ENCODE measurements around the gene SMIM1.

SMIM1 gene

GRCh38 chr1:3741566-3742438 lies 30.7 kb upstream of the SMIM1 start:
- Histone ChIP-seq H3K4me3 (ENCODE audit: low read length) (no peak overlapping the region), H3K9ac (ENCODE audit: low read length) (no peak overlapping the region), H3K4me1 (ENCODE audit: control insufficient read depth, insufficient read depth, low read length) (peaks cover 5% of the 10 kb centered on the region), H3K9me3 (ENCODE audit: control insufficient read depth, low read length) (no peaks in the 10 kb centered on the region), H3K36me3 (ENCODE audit: control insufficient read depth, insufficient read depth, low read length) (no peaks in the 10 kb centered on the region), H3K27me3 (ENCODE audit: control insufficient read depth, insufficient read depth, low read length) (no peaks in the 10 kb centered on the region)

GRCh38 chr1:3742439-3743298 lies 29.9 kb upstream of the SMIM1 start:
- peaks cover 7% of the 10 kb centered on the region for H3K4me1 ChIP-seq (ENCODE audit: control insufficient read depth, insufficient read depth, low read length)
- no peaks in the 10 kb centered on the region for H3K9me3 ChIP-seq (ENCODE audit: control insufficient read depth, low read length)
- no peak overlapping the region for H3K9ac ChIP-seq (ENCODE audit: low read length)
- no peaks in the 10 kb centered on the region for H3K27me3 ChIP-seq (ENCODE audit: control insufficient read depth, insufficient read depth, low read length)
- H3K36me3 ChIP-seq (ENCODE audit: control insufficient read depth, insufficient read depth, low read length): no peaks in the 10 kb centered on the region
- H3K4me3 ChIP-seq (ENCODE audit: low read length): no peak overlapping the region

GRCh38 chr1:3743421-3743820 lies 29.1 kb upstream of the SMIM1 start:
- H3K9ac ChIP-seq (ENCODE audit: low read length): no peak overlapping the region
- H3K4me1 ChIP-seq (ENCODE audit: control insufficient read depth, insufficient read depth, low read length): peaks cover 11% of the 10 kb centered on the region
- H3K36me3 ChIP-seq (ENCODE audit: control insufficient read depth, insufficient read depth, low read length): no peaks in the 10 kb centered on the region
- H3K27me3 ChIP-seq (ENCODE audit: control insufficient read depth, insufficient read depth, low read length): no peaks in the 10 kb centered on the region
- no peak overlapping the region for H3K4me3 ChIP-seq (ENCODE audit: low read length)
- no peaks in the 10 kb centered on the region for H3K9me3 ChIP-seq (ENCODE audit: control insufficient read depth, low read length)

GRCh38 chr1:3743826-3744225 lies 28.7 kb upstream of the SMIM1 start:
- Histone ChIP-seq H3K36me3 (ENCODE audit: control insufficient read depth, insufficient read depth, low read length) (no peaks in the 10 kb centered on the region), H3K4me1 (ENCODE audit: control insufficient read depth, insufficient read depth, low read length) (peaks cover 11% of the 10 kb centered on the region), H3K27me3 (ENCODE audit: control insufficient read depth, insufficient read depth, low read length) (no peaks in the 10 kb centered on the region), H3K9ac (ENCODE audit: low read length) (no peak overlapping the region), H3K9me3 (ENCODE audit: control insufficient read depth, low read length) (no peaks in the 10 kb centered on the region), H3K4me3 (ENCODE audit: low read length) (no peak overlapping the region)

- Histone ChIP-seq H3K27me3 (ENCODE audit: control insufficient read depth, insufficient read depth, low read length) (no peaks in the 10 kb centered on the region), H3K9me3 (ENCODE audit: control insufficient read depth, low read length) (no peaks in the 10 kb centered on the region), H3K36me3 (ENCODE audit: control insufficient read depth, insufficient read depth, low read length) (no peaks in the 10 kb centered on the region), H3K4me1 (ENCODE audit: control insufficient read depth, insufficient read depth, low read length) (peaks cover 11% of the 10 kb centered on the region), H3K4me3 (ENCODE audit: low read length) (no peak overlapping the region), H3K9ac (ENCODE audit: low read length) (no peak overlapping the region)
Measured at GRCh38 chr1:3744646-3745045, 27.9 kb upstream of the SMIM1 start.

GRCh38 chr1:3745071-3745470 lies 27.5 kb upstream of the SMIM1 start:
- H3K27me3 ChIP-seq (ENCODE audit: control insufficient read depth, insufficient read depth, low read length): no peaks in the 10 kb centered on the region
- H3K9ac ChIP-seq (ENCODE audit: low read length): no peak overlapping the region
- no peak overlapping the region for H3K4me3 ChIP-seq (ENCODE audit: low read length)
- H3K9me3 ChIP-seq (ENCODE audit: control insufficient read depth, low read length): no peaks in the 10 kb centered on the region
- H3K4me1 ChIP-seq (ENCODE audit: control insufficient read depth, insufficient read depth, low read length): peaks cover 11% of the 10 kb centered on the region
- no peaks in the 10 kb centered on the region for H3K36me3 ChIP-seq (ENCODE audit: control insufficient read depth, insufficient read depth, low read length)

- Histone ChIP-seq H3K4me1 (ENCODE audit: control insufficient read depth, insufficient read depth, low read length) (peaks cover 11% of the 10 kb centered on the region), H3K27me3 (ENCODE audit: control insufficient read depth, insufficient read depth, low read length) (no peaks in the 10 kb centered on the region), H3K36me3 (ENCODE audit: control insufficient read depth, insufficient read depth, low read length) (no peaks in the 10 kb centered on the region), H3K4me3 (ENCODE audit: low read length) (peak overlapping the region; percentile 14), H3K9ac (ENCODE audit: low read length) (no peak overlapping the region), H3K9me3 (ENCODE audit: control insufficient read depth, low read length) (no peaks in the 10 kb centered on the region)
Measured at GRCh38 chr1:3745590-3746381, 26.8 kb upstream of the SMIM1 start.

- Histone ChIP-seq H3K9me3 (ENCODE audit: control insufficient read depth, low read length) (no peaks in the 10 kb centered on the region), H3K4me3 (ENCODE audit: low read length) (peak overlapping the region; percentile 14), H3K9ac (ENCODE audit: low read length) (peak overlapping the region; percentile 66), H3K36me3 (ENCODE audit: control insufficient read depth, insufficient read depth, low read length) (no peaks in the 10 kb centered on the region), H3K27me3 (ENCODE audit: control insufficient read depth, insufficient read depth, low read length) (no peaks in the 10 kb centered on the region), H3K4me1 (ENCODE audit: control insufficient read depth, insufficient read depth, low read length) (peaks cover 11% of the 10 kb centered on the region)
Measured at GRCh38 chr1:3746389-3746829, 26.1 kb upstream of the SMIM1 start.

GRCh38 chr1:3746830-3747521 lies 25.6 kb upstream of the SMIM1 start:
- Histone ChIP-seq H3K4me1 (ENCODE audit: control insufficient read depth, insufficient read depth, low read length) (peaks cover 11% of the 10 kb centered on the region), H3K4me3 (ENCODE audit: low read length) (peak overlapping the region; percentile 19), H3K36me3 (ENCODE audit: control insufficient read depth, insufficient read depth, low read length) (no peaks in the 10 kb centered on the region), H3K9ac (ENCODE audit: low read length) (peak overlapping the region; percentile 66), H3K9me3 (ENCODE audit: control insufficient read depth, low read length) (no peaks in the 10 kb centered on the region), H3K27me3 (ENCODE audit: control insufficient read depth, insufficient read depth, low read length) (no peaks in the 10 kb centered on the region)

- Histone ChIP-seq H3K4me3 (ENCODE audit: low read length) (no peak overlapping the region), H3K4me1 (ENCODE audit: control insufficient read depth, insufficient read depth, low read length) (peaks cover 11% of the 10 kb centered on the region), H3K9ac (ENCODE audit: low read length) (peak overlapping the region; percentile 66), H3K36me3 (ENCODE audit: control insufficient read depth, insufficient read depth, low read length) (no peaks in the 10 kb centered on the region), H3K9me3 (ENCODE audit: control insufficient read depth, low read length) (no peaks in the 10 kb centered on the region), H3K27me3 (ENCODE audit: control insufficient read depth, insufficient read depth, low read length) (no peaks in the 10 kb centered on the region)
Measured at GRCh38 chr1:3747522-3747848, 25.1 kb upstream of the SMIM1 start.

GRCh38 chr1:3747903-3748302 lies 24.6 kb upstream of the SMIM1 start:
- no peak overlapping the region for H3K9ac ChIP-seq (ENCODE audit: low read length)

More at GRCh38 chr1:3747903-3748302, 24.6 kb upstream of the SMIM1 start:
- no peaks in the 10 kb centered on the region for H3K36me3 ChIP-seq (ENCODE audit: control insufficient read depth, insufficient read depth, low read length)
- H3K9me3 ChIP-seq (ENCODE audit: control insufficient read depth, low read length): no peaks in the 10 kb centered on the region
- H3K4me3 ChIP-seq (ENCODE audit: low read length): no peak overlapping the region
- no peaks in the 10 kb centered on the region for H3K27me3 ChIP-seq (ENCODE audit: control insufficient read depth, insufficient read depth, low read length)
- H3K4me1 ChIP-seq (ENCODE audit: control insufficient read depth, insufficient read depth, low read length): peaks cover 11% of the 10 kb centered on the region

Data from mucosa of stomach (tissue), 1 donor.